ENCODE data around the gene DGKH. TPM values are rescaled to one million over a fixed set of nuclear protein-coding genes. Genes with fewer than 3 reads are reported as not detected.
A peak's percentile ranks its signal among the peaks of the same experiment; 100 is the strongest.

The DGKH gene
- total and polyA plus RNA-seq, 3 experiments from 2014 or later = 2.5 to 10.9 (median 10.2) TPM

- DNase-seq = no peak
- H3K4me3 Mint-ChIP-seq = no peak overlapping the region
- POLR2A ChIA-PET = no interaction called here
Measured at GRCh38 chr13:42112864-42113263, 64.4 kb downstream of the DGKH start.

GRCh38 chr13:42113478-42113877 is 65.0 kb downstream of the DGKH start:
- H3K27ac Mint-ChIP-seq = peak overlapping the region in 1 of 8 donors; percentile 43
- H3K27me3 ChIP-seq (ENCODE audit: insufficient read depth, low read length, poor library complexity, severe bottlenecking) = no peaks in the 10 kb centered on the region
- no peaks in the 10 kb centered on the region for H3K9me3 Mint-ChIP-seq
- H3K36me3 Mint-ChIP-seq = peaks cover 0 to 2% (median 0%) of the 10 kb centered on the region in 3 donors
- H3K27me3 Mint-ChIP-seq = no peaks in the 10 kb centered on the region
- no peaks in the 10 kb centered on the region for H3K9me3 ChIP-seq (ENCODE audit: low read length)
- no peak overlapping the region for H3K4me3 ChIP-seq (ENCODE audit: low read length)
- no peak for DNase-seq
- H3K27ac ChIP-seq (ENCODE audit: low read depth, low read length) = no peak overlapping the region
- peaks cover 7 to 9% (median 8%) of the 10 kb centered on the region in 3 donors for H3K4me1 Mint-ChIP-seq
- peaks cover 6% of the 10 kb centered on the region for H3K4me1 ChIP-seq (ENCODE audit: insufficient read depth, low read length)
- ChIA-PET CTCF (interaction anchor here (1.3 to 4.2 kb wide), 2 partner anchors 9 to 446 kb away, joined by 3 to 27 read pairs; no protein-coding TSS in a partner anchor), POLR2A (no interaction called here)
- H3K36me3 ChIP-seq (ENCODE audit: insufficient read depth, low read length) = no peaks in the 10 kb centered on the region
- no peak overlapping the region for H3K4me3 Mint-ChIP-seq

More at GRCh38 chr13:42112864-42113263, 64.4 kb downstream of the DGKH start:
- Mint-ChIP-seq H3K9me3 (no peaks in the 10 kb centered on the region), H3K4me1 (peaks cover 6 to 9% (median 7%) of the 10 kb centered on the region in 3 donors), H3K27me3 (no peaks in the 10 kb centered on the region), H3K27ac (no peak overlapping the region), H3K36me3 (no peaks in the 10 kb centered on the region)
- Histone ChIP-seq H3K27me3 (ENCODE audit: insufficient read depth, low read length, poor library complexity, severe bottlenecking) (no peaks in the 10 kb centered on the region), H3K9me3 (ENCODE audit: low read length) (no peaks in the 10 kb centered on the region), H3K36me3 (ENCODE audit: insufficient read depth, low read length) (no peaks in the 10 kb centered on the region), H3K27ac (ENCODE audit: low read depth, low read length) (no peak overlapping the region), H3K4me1 (ENCODE audit: insufficient read depth, low read length) (peaks cover 6% of the 10 kb centered on the region), H3K4me3 (ENCODE audit: low read length) (no peak overlapping the region)
- CTCF ChIA-PET = interaction anchor here (1.1 to 4.2 kb wide), 3 partner anchors 10 to 454 kb away, joined by 3 to 27 read pairs (median 3); no protein-coding TSS in a partner anchor

GRCh38 chr13:42114278-42114677 is 65.8 kb downstream of the DGKH start:
- Histone ChIP-seq H3K4me3 (ENCODE audit: low read length) (no peak overlapping the region), H3K9me3 (ENCODE audit: low read length) (no peaks in the 10 kb centered on the region), H3K27me3 (ENCODE audit: insufficient read depth, low read length, poor library complexity, severe bottlenecking) (no peaks in the 10 kb centered on the region), H3K36me3 (ENCODE audit: insufficient read depth, low read length) (no peaks in the 10 kb centered on the region), H3K27ac (ENCODE audit: low read depth, low read length) (no peak overlapping the region), H3K4me1 (ENCODE audit: insufficient read depth, low read length) (peaks cover 6% of the 10 kb centered on the region)
- Mint-ChIP-seq H3K9me3 (no peaks in the 10 kb centered on the region), H3K4me3 (no peak overlapping the region), H3K27me3 (no peaks in the 10 kb centered on the region), H3K4me1 (peaks cover 7 to 10% (median 9%) of the 10 kb centered on the region in 3 donors), H3K27ac (no peak overlapping the region), H3K36me3 (peaks cover 0 to 4% (median 2%) of the 10 kb centered on the region in 3 donors)
- CTCF ChIA-PET = interaction anchor here (4.2 kb wide), 1 partner anchor 447 kb away, joined by 27 read pairs; no protein-coding TSS in a partner anchor
- POLR2A ChIA-PET = no interaction called here
- no peak for DNase-seq

GRCh38 chr13:42114912-42115311 is 66.5 kb downstream of the DGKH start:
- no peak for DNase-seq
- H3K27ac ChIP-seq (ENCODE audit: low read depth, low read length) = no peak overlapping the region
- Mint-ChIP-seq H3K27ac (peak overlapping the region in 1 of 8 donors; percentile 2), H3K9me3 (no peaks in the 10 kb centered on the region), H3K4me3 (no peak overlapping the region), H3K4me1 (peaks cover 7 to 10% (median 9%) of the 10 kb centered on the region in 3 donors), H3K27me3 (no peaks in the 10 kb centered on the region), H3K36me3 (peaks cover 0 to 4% (median 2%) of the 10 kb centered on the region in 3 donors)
- H3K36me3 ChIP-seq (ENCODE audit: insufficient read depth, low read length) = no peaks in the 10 kb centered on the region
- no peak overlapping the region for H3K4me3 ChIP-seq (ENCODE audit: low read length)
- H3K9me3 ChIP-seq (ENCODE audit: low read length) = no peaks in the 10 kb centered on the region
- no peaks in the 10 kb centered on the region for H3K27me3 ChIP-seq (ENCODE audit: insufficient read depth, low read length, poor library complexity, severe bottlenecking)
- H3K4me1 ChIP-seq (ENCODE audit: insufficient read depth, low read length) = peaks cover 6% of the 10 kb centered on the region
- ChIA-PET CTCF (no interaction called here), POLR2A (no interaction called here)

- H3K4me3 ChIP-seq (ENCODE audit: low read length) = no peak overlapping the region
- ChIA-PET POLR2A (no interaction called here), CTCF (interaction anchor here (1.0 to 1.2 kb wide), 2 partner anchors 9 to 448 kb away, joined by 3 to 4 read pairs; no protein-coding TSS in a partner anchor)
- peaks cover 0 to 4% (median 2%) of the 10 kb centered on the region in 3 donors for H3K36me3 Mint-ChIP-seq
- H3K27ac ChIP-seq (ENCODE audit: low read depth, low read length) = no peak overlapping the region
- no peak overlapping the region for H3K4me3 Mint-ChIP-seq
- no peaks in the 10 kb centered on the region for H3K9me3 ChIP-seq (ENCODE audit: low read length)
- no peaks in the 10 kb centered on the region for H3K27me3 Mint-ChIP-seq
- no peak for DNase-seq
- no peak overlapping the region for H3K27ac Mint-ChIP-seq
- no peaks in the 10 kb centered on the region for H3K4me1 ChIP-seq (ENCODE audit: insufficient read depth, low read length)
- H3K4me1 Mint-ChIP-seq = peaks cover 0 to 3% (median 0%) of the 10 kb centered on the region in 3 donors
- no peaks in the 10 kb centered on the region for H3K36me3 ChIP-seq (ENCODE audit: insufficient read depth, low read length)
- H3K9me3 Mint-ChIP-seq = no peaks in the 10 kb centered on the region
- H3K27me3 ChIP-seq (ENCODE audit: insufficient read depth, low read length, poor library complexity, severe bottlenecking) = no peaks in the 10 kb centered on the region
Measured at GRCh38 chr13:42116225-42116624, 67.8 kb downstream of the DGKH start.

GRCh38 chr13:42119041-42119440 is 70.6 kb downstream of the DGKH start:
- CTCF ChIA-PET = no interaction called here
- no peaks in the 10 kb centered on the region for H3K4me1 ChIP-seq (ENCODE audit: insufficient read depth, low read length)
- no peaks in the 10 kb centered on the region for H3K9me3 ChIP-seq (ENCODE audit: low read length)
- POLR2A ChIA-PET = no interaction called here
- no peak overlapping the region for H3K4me3 ChIP-seq (ENCODE audit: low read length)
- H3K27ac Mint-ChIP-seq = peak overlapping the region in 1 of 8 donors; percentile 19
- peaks cover 2 to 11% (median 9%) of the 10 kb centered on the region in 3 donors for H3K36me3 Mint-ChIP-seq
- no peaks in the 10 kb centered on the region for H3K36me3 ChIP-seq (ENCODE audit: insufficient read depth, low read length)
- H3K9me3 Mint-ChIP-seq = no peaks in the 10 kb centered on the region
- DNase-seq = no peak
- H3K27ac ChIP-seq (ENCODE audit: low read depth, low read length) = no peak overlapping the region
- peaks cover 0 to 5% (median 0%) of the 10 kb centered on the region in 3 donors for H3K4me1 Mint-ChIP-seq
- H3K27me3 Mint-ChIP-seq = no peaks in the 10 kb centered on the region
- no peak overlapping the region for H3K4me3 Mint-ChIP-seq
- H3K27me3 ChIP-seq (ENCODE audit: insufficient read depth, low read length, poor library complexity, severe bottlenecking) = no peaks in the 10 kb centered on the region

- Mint-ChIP-seq H3K27me3 (no peaks in the 10 kb centered on the region), H3K9me3 (no peaks in the 10 kb centered on the region), H3K4me3 (no peak overlapping the region), H3K27ac (no peak overlapping the region), H3K36me3 (peaks cover 2 to 11% (median 9%) of the 10 kb centered on the region in 3 donors), H3K4me1 (peaks cover 0 to 6% (median 0%) of the 10 kb centered on the region in 3 donors)
- Histone ChIP-seq H3K9me3 (ENCODE audit: low read length) (no peaks in the 10 kb centered on the region), H3K4me3 (ENCODE audit: low read length) (no peak overlapping the region), H3K27me3 (ENCODE audit: insufficient read depth, low read length, poor library complexity, severe bottlenecking) (no peaks in the 10 kb centered on the region), H3K4me1 (ENCODE audit: insufficient read depth, low read length) (no peaks in the 10 kb centered on the region), H3K36me3 (ENCODE audit: insufficient read depth, low read length) (no peaks in the 10 kb centered on the region), H3K27ac (ENCODE audit: low read depth, low read length) (no peak overlapping the region)
- CTCF ChIA-PET = no interaction called here
- no peak for DNase-seq
- POLR2A ChIA-PET = no interaction called here
Measured at GRCh38 chr13:42119875-42120274, 71.4 kb downstream of the DGKH start.

GRCh38 chr13:42123600-42123999 is 75.2 kb downstream of the DGKH start:
- ChIA-PET CTCF (interaction anchor here (1.4 kb wide), 1 partner anchor 10 kb away, joined by 3 read pairs; no protein-coding TSS in a partner anchor), POLR2A (no interaction called here)
- no peaks in the 10 kb centered on the region for H3K27me3 ChIP-seq (ENCODE audit: insufficient read depth, low read length, poor library complexity, severe bottlenecking)
- peaks cover 0 to 6% (median 0%) of the 10 kb centered on the region in 3 donors for H3K4me1 Mint-ChIP-seq
- H3K27ac ChIP-seq (ENCODE audit: low read depth, low read length) = no peak overlapping the region
- no peak overlapping the region for H3K27ac Mint-ChIP-seq
- no peaks in the 10 kb centered on the region for H3K27me3 Mint-ChIP-seq
- peaks cover 3% of the 10 kb centered on the region for H3K36me3 ChIP-seq (ENCODE audit: insufficient read depth, low read length)
- no peaks in the 10 kb centered on the region for H3K4me1 ChIP-seq (ENCODE audit: insufficient read depth, low read length)
- no peaks in the 10 kb centered on the region for H3K9me3 ChIP-seq (ENCODE audit: low read length)
- no peak for DNase-seq
- H3K9me3 Mint-ChIP-seq = no peaks in the 10 kb centered on the region
- H3K4me3 Mint-ChIP-seq = no peak overlapping the region
- H3K4me3 ChIP-seq (ENCODE audit: low read length) = no peak overlapping the region
- H3K36me3 Mint-ChIP-seq = peaks cover 13 to 18% (median 13%) of the 10 kb centered on the region in 3 donors
